ENCODE measurements around the gene PLA2G5.

- no peak for TF ChIP-seq CTCF (conservative IDR thresholded peaks at IDR 0.05; ENCODE audit: low read depth, low read length)
- no peak for TF ChIP-seq EZH2 (IDR thresholded peaks at IDR 0.05; ENCODE audit: low read length, unreplicated experiment)
Observed at GRCh38 chr1:20095564-20096434, 25.8 kb downstream of the PLA2G5 start.
